Measurements from ENCODE around the gene TTLL11. TPM values are rescaled to one million over a fixed set of nuclear protein-coding genes. Genes with fewer than 3 reads are reported as not detected.

The TTLL11 gene
- total RNA-seq, 4 donors from 2014 or later: 9.1 to 47.4 (median 11.3) TPM

- Histone ChIP-seq H3K27ac (no peak overlapping the region), H3K36me3 (no peaks in the 10 kb centered on the region), H3K4me1 (no peaks in the 10 kb centered on the region), H3K27me3 (no peaks in the 10 kb centered on the region), H3K4me3 (no peak overlapping the region), H3K9me3 (peaks cover 0 to 7% of the 10 kb centered on the region in 2 donors)
- in situ Hi-C loops (cut with MboI; ENCODE audit: low pct_ligation_motif_present in 1 of 4, low pct_unique_long_range_greater_than_20kb in 1 of 4, low sequenced_read_pairs in 3 of 4): no loop called here
- 95% methylated on average over 7 of the region's 7 CpGs; no CpG with 5 or more reads in 1 of the 2 donors for WGBS, 2 donors (ENCODE audit: low coverage in 1 of 2)
- intact Hi-C loops (cut with DNase I; ENCODE audit: low total_unique reads): no loop called here
- TF ChIP-seq POLR2AphosphoS5 (IDR thresholded peaks at IDR 0.05): no peak
- no peak for TF ChIP-seq POLR2A (IDR thresholded peaks at IDR 0.05)
- no peak for TF ChIP-seq CTCF (IDR thresholded peaks at IDR 0.05)
- TF ChIP-seq EP300 (IDR thresholded peaks at IDR 0.05; ENCODE audit: low read depth): no peak
- no peak for DNase-seq
Observed at GRCh38 chr9:121852241-121852640, 240.9 kb downstream of the TTLL11 start.

- intact Hi-C loops (cut with DNase I; ENCODE audit: low total_unique reads): no loop called here
- TF ChIP-seq POLR2A (IDR thresholded peaks at IDR 0.05) (no peak), POLR2AphosphoS5 (IDR thresholded peaks at IDR 0.05) (no peak), CTCF (IDR thresholded peaks at IDR 0.05) (no peak), EP300 (IDR thresholded peaks at IDR 0.05; ENCODE audit: low read depth) (no peak)
- Histone ChIP-seq H3K27ac (no peak overlapping the region), H3K4me3 (no peak overlapping the region), H3K9me3 (peaks cover 0 to 7% of the 10 kb centered on the region in 2 donors), H3K27me3 (no peaks in the 10 kb centered on the region), H3K4me1 (no peaks in the 10 kb centered on the region), H3K36me3 (no peaks in the 10 kb centered on the region)
- WGBS, 2 donors (ENCODE audit: low coverage in 1 of 2): 40 to 85% methylated on average over 1 to 9 of the region's 9 CpGs
- in situ Hi-C loops (cut with MboI; ENCODE audit: low pct_ligation_motif_present in 1 of 4, low pct_unique_long_range_greater_than_20kb in 1 of 4, low sequenced_read_pairs in 3 of 4): no loop called here
- no peak for DNase-seq
Observed at GRCh38 chr9:121851641-121852091, 241.4 kb downstream of the TTLL11 start.

- Histone ChIP-seq H3K4me1 (no peaks in the 10 kb centered on the region), H3K27ac (no peak overlapping the region), H3K27me3 (no peaks in the 10 kb centered on the region), H3K36me3 (no peaks in the 10 kb centered on the region), H3K4me3 (no peak overlapping the region), H3K9me3 (peaks cover 0 to 7% of the 10 kb centered on the region in 2 donors)
- intact Hi-C loops (cut with DNase I; ENCODE audit: low total_unique reads) (no loop called here), in situ Hi-C loops (cut with MboI; ENCODE audit: low pct_ligation_motif_present in 1 of 4, low pct_unique_long_range_greater_than_20kb in 1 of 4, low sequenced_read_pairs in 3 of 4) (no loop called here)
- no peak for TF ChIP-seq POLR2AphosphoS5 (IDR thresholded peaks at IDR 0.05)
- no peak for DNase-seq
- WGBS, 2 donors (ENCODE audit: low coverage in 1 of 2): 79% methylated on average over 2 of the region's 2 CpGs; no CpG with 5 or more reads in 1 of the 2 donors
Observed at GRCh38 chr9:121850366-121850765, 242.7 kb downstream of the TTLL11 start.

GRCh38 chr9:121849554-121849953 is 243.6 kb downstream of the TTLL11 start:
- H3K27me3 ChIP-seq: no peaks in the 10 kb centered on the region
- H3K36me3 ChIP-seq: no peaks in the 10 kb centered on the region
- intact Hi-C loops (cut with DNase I; ENCODE audit: low total_unique reads): no loop called here
- 70 to 97% methylated on average over 3 to 4 of the region's 4 CpGs for WGBS, 2 donors (ENCODE audit: low coverage in 1 of 2)
- H3K4me3 ChIP-seq: no peak overlapping the region
- no peak for DNase-seq
- no peak overlapping the region for H3K27ac ChIP-seq
- no peaks in the 10 kb centered on the region for H3K4me1 ChIP-seq
- no peak for TF ChIP-seq POLR2AphosphoS5 (IDR thresholded peaks at IDR 0.05)
- TF ChIP-seq EP300 (IDR thresholded peaks at IDR 0.05; ENCODE audit: low read depth): no peak
- TF ChIP-seq CTCF (IDR thresholded peaks at IDR 0.05): no peak
- TF ChIP-seq POLR2A (IDR thresholded peaks at IDR 0.05): no peak
- in situ Hi-C loops (cut with MboI; ENCODE audit: low pct_ligation_motif_present in 1 of 4, low pct_unique_long_range_greater_than_20kb in 1 of 4, low sequenced_read_pairs in 3 of 4): no loop called here
- H3K9me3 ChIP-seq: peaks cover 0 to 7% of the 10 kb centered on the region in 2 donors

- intact Hi-C loops (cut with DNase I; ENCODE audit: low total_unique reads) (no loop called here), in situ Hi-C loops (cut with MboI; ENCODE audit: low pct_ligation_motif_present in 1 of 4, low pct_unique_long_range_greater_than_20kb in 1 of 4, low sequenced_read_pairs in 3 of 4) (no loop called here)
- TF ChIP-seq EP300 (IDR thresholded peaks at IDR 0.05; ENCODE audit: low read depth) (no peak), POLR2AphosphoS5 (IDR thresholded peaks at IDR 0.05) (no peak), CTCF (IDR thresholded peaks at IDR 0.05) (no peak)
- Histone ChIP-seq H3K4me1 (no peaks in the 10 kb centered on the region), H3K36me3 (no peaks in the 10 kb centered on the region), H3K27ac (no peak overlapping the region), H3K9me3 (peaks cover 0 to 7% of the 10 kb centered on the region in 2 donors), H3K4me3 (no peak overlapping the region), H3K27me3 (no peaks in the 10 kb centered on the region)
- 44 to 48% methylated on average over 2 of the region's 2 CpGs for WGBS, 2 donors (ENCODE audit: low coverage in 1 of 2)
- DNase-seq: no peak
Observed at GRCh38 chr9:121844562-121844961, 248.5 kb downstream of the TTLL11 start.

All from transverse colon (tissue), 4 donors.